ENCODE data around the gene KCTD1. TPM values are rescaled to one million over a fixed set of nuclear protein-coding genes. Genes with fewer than 3 reads are reported as not detected.

Gene KCTD1
- total RNA-seq, 1 donor from 2014 or later = 18.8 TPM

GRCh38 chr18:26471826-26472225 is 76.5 kb downstream of the KCTD1 start:
- no peak for DNase-seq
- no peaks in the 10 kb centered on the region for H3K9me3 Mint-ChIP-seq (ENCODE audit: unreplicated experiment)
- no peak for TF ChIP-seq CTCF (IDR thresholded peaks at IDR 0.05; ENCODE audit: partially characterized antibody, unreplicated experiment)
- H3K4me1 Mint-ChIP-seq (ENCODE audit: low read depth, unreplicated experiment) = peaks cover 9% of the 10 kb centered on the region
- no peaks in the 10 kb centered on the region for H3K36me3 Mint-ChIP-seq (ENCODE audit: unreplicated experiment)
- H3K27me3 Mint-ChIP-seq (ENCODE audit: unreplicated experiment) = no peaks in the 10 kb centered on the region
- no peak overlapping the region for H3K27ac Mint-ChIP-seq (ENCODE audit: unreplicated experiment)
- H3K4me3 Mint-ChIP-seq (ENCODE audit: unreplicated experiment) = no peak overlapping the region

- DNase-seq = no peak
- no peak overlapping the region for H3K27ac Mint-ChIP-seq (ENCODE audit: unreplicated experiment)
- no peak for TF ChIP-seq CTCF (IDR thresholded peaks at IDR 0.05; ENCODE audit: partially characterized antibody, unreplicated experiment)
- H3K4me1 Mint-ChIP-seq (ENCODE audit: low read depth, unreplicated experiment) = peaks cover 9% of the 10 kb centered on the region
- H3K9me3 Mint-ChIP-seq (ENCODE audit: unreplicated experiment) = no peaks in the 10 kb centered on the region
- no peaks in the 10 kb centered on the region for H3K36me3 Mint-ChIP-seq (ENCODE audit: unreplicated experiment)
- no peak overlapping the region for H3K4me3 Mint-ChIP-seq (ENCODE audit: unreplicated experiment)
- peaks cover 1% of the 10 kb centered on the region for H3K27me3 Mint-ChIP-seq (ENCODE audit: unreplicated experiment)
Measured at GRCh38 chr18:26471027-26471426, 77.3 kb downstream of the KCTD1 start.

GRCh38 chr18:26470011-26470637 is 78.2 kb downstream of the KCTD1 start:
- Mint-ChIP-seq H3K9me3 (ENCODE audit: unreplicated experiment) (no peaks in the 10 kb centered on the region), H3K4me3 (ENCODE audit: unreplicated experiment) (no peak overlapping the region), H3K27me3 (ENCODE audit: unreplicated experiment) (peaks cover 4% of the 10 kb centered on the region), H3K4me1 (ENCODE audit: low read depth, unreplicated experiment) (peaks cover 9% of the 10 kb centered on the region), H3K36me3 (ENCODE audit: unreplicated experiment) (no peaks in the 10 kb centered on the region), H3K27ac (ENCODE audit: unreplicated experiment) (peak overlapping the region; percentile 62)
- DNase-seq = no peak
- no peak for TF ChIP-seq CTCF (IDR thresholded peaks at IDR 0.05; ENCODE audit: partially characterized antibody, unreplicated experiment)

- no peak overlapping the region for H3K4me3 Mint-ChIP-seq (ENCODE audit: unreplicated experiment)
- peaks cover 6% of the 10 kb centered on the region for H3K27me3 Mint-ChIP-seq (ENCODE audit: unreplicated experiment)
- no peaks in the 10 kb centered on the region for H3K9me3 Mint-ChIP-seq (ENCODE audit: unreplicated experiment)
- H3K27ac Mint-ChIP-seq (ENCODE audit: unreplicated experiment) = no peak overlapping the region
- DNase-seq = peak; percentile 78
- peaks cover 9% of the 10 kb centered on the region for H3K4me1 Mint-ChIP-seq (ENCODE audit: low read depth, unreplicated experiment)
- peak; percentile 92 for TF ChIP-seq CTCF (IDR thresholded peaks at IDR 0.05; ENCODE audit: partially characterized antibody, unreplicated experiment)
- H3K36me3 Mint-ChIP-seq (ENCODE audit: unreplicated experiment) = no peaks in the 10 kb centered on the region
Measured at GRCh38 chr18:26468931-26469340, 79.4 kb downstream of the KCTD1 start.

- Mint-ChIP-seq H3K4me1 (ENCODE audit: low read depth, unreplicated experiment) (peaks cover 17% of the 10 kb centered on the region), H3K27ac (ENCODE audit: unreplicated experiment) (no peak overlapping the region), H3K9me3 (ENCODE audit: unreplicated experiment) (no peaks in the 10 kb centered on the region), H3K4me3 (ENCODE audit: unreplicated experiment) (no peak overlapping the region), H3K36me3 (ENCODE audit: unreplicated experiment) (no peaks in the 10 kb centered on the region), H3K27me3 (ENCODE audit: unreplicated experiment) (peaks cover 6% of the 10 kb centered on the region)
- no peak for DNase-seq
- TF ChIP-seq CTCF (IDR thresholded peaks at IDR 0.05; ENCODE audit: partially characterized antibody, unreplicated experiment) = no peak
Measured at GRCh38 chr18:26466026-26466425, 82.3 kb downstream of the KCTD1 start.

All from glutamatergic neuron (in vitro differentiated cells).